ENCODE results near the gene WDFY4.

The WDFY4 gene

DNA sequence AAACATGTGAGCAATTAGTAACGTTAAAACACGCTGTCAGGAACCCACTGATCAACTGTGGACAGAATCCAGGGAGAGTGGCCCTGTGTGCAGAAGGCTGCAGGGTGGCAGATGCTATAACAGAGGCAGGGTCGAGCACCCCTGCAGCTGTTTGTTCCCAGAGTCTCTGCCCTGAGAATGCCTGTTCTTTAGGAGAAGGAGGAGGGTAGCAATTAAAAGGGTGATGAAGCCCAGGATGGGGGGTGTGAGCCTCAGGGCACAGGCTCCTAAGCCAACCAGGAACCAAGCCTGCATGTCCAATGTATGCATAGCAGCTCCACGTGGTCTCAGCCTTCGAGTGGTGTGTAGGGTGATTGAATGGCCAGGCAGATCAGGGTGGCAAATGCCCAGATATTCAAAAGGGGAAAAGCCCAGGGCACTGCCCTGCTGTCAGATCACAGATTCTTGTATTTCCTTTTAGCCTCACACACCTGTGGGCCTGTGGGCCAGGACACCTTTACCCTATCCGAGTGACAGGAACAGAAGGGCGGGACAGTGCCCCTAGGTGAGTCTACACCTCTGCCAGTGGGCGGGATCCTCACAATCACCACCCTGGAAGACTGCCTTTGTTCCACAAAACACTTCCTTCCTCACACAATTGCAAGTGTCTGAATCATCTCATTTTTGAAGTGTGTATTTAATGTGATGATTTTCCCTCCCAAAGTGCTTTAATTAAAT is 7.3 kb downstream of the WDFY4 start:
- DNase-seq: no peak

- no peak for DNase-seq
These were observed 8.1 kb downstream of the WDFY4 start for GRCh38 chr10:48692748-48693147.

DNA sequence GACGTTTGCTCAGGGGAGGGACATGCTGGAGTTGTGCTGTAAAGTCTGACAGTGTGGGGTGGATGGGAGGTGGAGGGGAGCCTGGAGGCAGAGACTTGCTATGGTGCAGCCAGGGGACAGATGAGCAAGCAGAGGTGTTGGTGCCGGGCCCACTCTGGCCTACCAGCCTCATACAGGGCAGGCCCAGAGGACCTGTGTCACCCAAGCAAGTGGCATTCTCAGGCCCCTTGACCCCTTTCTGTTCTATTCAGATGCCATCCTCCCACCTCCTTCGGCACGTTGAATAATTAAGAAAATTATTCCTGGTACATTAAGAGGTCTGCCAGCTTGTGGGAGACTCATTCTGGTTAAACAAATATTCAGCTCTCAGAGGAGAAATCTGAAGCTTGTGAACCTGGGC is 8.5 kb downstream of the WDFY4 start:
- no peak for DNase-seq

- no peak for DNase-seq
These were observed 9.8 kb downstream of the WDFY4 start for GRCh38 chr10:48694371-48695030.

DNA sequence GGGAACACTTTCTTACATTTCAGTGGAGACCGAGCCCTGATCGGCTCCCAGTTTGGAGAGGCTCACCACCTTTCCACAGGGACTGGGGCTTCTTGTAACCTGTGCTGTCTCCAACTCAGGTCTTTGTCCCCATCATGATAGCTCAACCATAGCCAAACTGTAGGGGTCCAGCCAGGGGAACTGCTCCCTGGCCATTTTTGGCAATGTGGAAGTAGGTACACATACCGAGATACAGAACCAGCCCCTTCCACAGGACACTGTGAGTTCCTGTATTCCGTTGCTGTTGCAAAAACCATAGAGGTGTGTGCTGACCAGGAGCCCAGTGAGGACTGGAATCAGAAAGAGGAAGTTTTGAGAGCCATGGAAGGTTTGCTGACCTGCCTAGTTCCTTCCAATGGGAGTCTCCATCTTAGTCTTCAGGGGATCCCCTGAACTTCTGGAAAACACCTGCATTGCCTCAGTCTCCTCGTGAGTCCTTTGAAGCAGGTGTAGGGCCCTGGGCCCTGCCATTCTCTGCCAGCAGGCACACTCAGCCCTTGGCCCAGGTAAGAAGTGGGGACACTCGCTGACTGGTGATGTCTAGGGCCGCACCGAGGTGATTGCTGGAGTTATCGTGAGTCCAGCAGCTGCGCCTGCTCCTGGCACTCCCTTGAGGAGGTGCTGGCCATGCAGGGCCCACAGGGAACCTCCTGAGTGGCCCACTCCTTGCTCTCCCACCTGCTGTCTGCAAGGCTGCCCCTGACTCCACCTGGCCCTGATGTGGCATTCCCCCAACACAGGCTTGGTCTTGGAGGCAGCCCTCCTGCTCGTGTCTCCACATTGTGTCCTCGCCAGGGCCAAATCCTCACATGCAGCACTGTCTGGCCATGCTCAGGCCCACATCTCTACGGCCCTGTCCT is 11.2 kb downstream of the WDFY4 start:
- DNase-seq: no peak

- DNase-seq: no peak
These were observed 11.8 kb downstream of the WDFY4 start for GRCh38 chr10:48696535-48696873.

DNA sequence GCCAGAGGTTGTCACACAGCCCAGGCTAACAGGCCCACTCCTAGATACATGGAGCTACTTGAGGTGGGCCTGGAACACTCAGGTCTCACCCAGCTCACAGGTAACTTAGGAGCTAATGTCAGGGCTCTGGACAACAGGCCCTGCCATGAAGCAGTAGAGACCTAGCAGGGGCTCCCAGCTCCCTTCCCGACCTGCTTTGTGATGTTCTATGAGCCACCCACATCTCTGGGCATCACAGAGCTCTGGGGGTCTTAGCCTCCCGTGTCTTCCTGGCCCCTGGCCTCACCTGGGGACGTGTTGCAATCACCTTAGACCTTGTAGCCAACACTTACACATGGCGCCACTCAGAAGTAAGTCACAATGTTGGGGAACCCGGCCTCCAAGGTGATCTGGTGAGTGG is 12.4 kb downstream of the WDFY4 start:
- DNase-seq: no peak

GRCh38 chr10:48697821-48698764 is 13.4 kb downstream of the WDFY4 start:
- DNase-seq: no peak

DNA sequence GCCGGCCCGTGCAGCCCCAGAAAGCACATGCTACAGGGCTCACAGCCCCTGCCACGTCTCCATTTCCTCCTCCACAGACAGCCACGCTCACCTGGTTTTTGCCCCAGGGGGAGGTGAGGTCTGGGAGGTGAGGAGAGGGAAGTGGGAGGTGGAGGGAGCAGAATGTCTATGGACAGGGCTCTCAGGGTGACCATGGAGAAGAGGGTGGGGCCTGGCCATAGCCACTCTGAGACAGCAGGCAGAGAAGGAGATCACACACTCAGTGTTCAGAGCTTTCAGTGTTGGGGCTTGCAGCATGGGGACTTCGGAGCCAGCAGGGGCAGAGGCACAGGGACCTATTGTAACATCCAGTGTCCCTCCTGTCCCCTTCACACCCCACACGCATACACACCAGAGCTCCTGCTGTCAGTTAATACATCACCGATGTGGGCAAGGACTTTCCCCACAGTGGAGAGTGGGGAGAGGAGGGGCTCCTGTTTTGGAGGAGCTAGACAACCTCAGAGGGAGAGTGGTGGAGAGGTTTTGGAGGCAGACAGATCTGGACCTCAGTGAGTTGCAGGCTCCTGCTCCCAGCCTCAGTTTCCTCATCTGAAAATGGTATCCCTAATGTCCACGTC is 14.4 kb downstream of the WDFY4 start:
- no peak for DNase-seq

DNA sequence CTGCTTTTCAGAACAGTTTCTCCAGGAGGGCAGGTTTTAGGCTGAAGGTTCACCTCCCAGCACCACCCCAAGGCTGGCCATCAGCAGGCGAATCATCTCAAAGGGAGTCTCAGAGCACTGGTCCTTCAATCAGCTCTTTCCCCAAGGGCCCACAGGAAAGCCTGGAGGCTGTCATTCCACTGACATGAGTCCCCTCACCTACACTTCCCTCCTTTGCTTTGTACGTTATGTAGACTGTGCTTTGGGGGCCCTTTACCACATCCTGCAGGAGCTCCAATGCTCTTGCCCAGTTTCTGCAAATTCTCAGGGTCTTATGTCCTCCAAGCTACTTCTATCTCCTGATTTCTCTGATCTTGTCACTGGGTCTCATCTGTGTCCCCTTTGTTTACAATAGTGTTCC is 15.4 kb downstream of the WDFY4 start:
- DNase-seq: no peak

DNA sequence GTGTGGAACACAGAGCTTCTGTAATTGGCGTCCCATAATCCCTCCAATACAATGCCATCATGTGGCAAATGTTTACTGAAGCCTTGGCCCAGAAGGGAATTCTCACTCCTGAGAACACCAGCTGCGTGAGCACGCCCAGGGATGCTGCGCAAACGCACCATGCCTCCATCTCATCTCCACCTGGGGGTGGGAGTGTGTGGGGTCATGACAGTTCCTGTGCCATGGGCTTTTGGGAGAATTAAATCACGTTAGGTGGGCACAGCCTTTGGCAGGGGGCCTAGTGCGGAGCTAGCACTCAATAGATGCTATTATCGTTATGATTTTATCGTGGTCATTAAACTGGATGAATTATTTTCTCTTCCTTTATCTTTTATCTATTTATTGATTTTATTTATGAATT is 15.8 kb downstream of the WDFY4 start:
- no peak for DNase-seq

DNA sequence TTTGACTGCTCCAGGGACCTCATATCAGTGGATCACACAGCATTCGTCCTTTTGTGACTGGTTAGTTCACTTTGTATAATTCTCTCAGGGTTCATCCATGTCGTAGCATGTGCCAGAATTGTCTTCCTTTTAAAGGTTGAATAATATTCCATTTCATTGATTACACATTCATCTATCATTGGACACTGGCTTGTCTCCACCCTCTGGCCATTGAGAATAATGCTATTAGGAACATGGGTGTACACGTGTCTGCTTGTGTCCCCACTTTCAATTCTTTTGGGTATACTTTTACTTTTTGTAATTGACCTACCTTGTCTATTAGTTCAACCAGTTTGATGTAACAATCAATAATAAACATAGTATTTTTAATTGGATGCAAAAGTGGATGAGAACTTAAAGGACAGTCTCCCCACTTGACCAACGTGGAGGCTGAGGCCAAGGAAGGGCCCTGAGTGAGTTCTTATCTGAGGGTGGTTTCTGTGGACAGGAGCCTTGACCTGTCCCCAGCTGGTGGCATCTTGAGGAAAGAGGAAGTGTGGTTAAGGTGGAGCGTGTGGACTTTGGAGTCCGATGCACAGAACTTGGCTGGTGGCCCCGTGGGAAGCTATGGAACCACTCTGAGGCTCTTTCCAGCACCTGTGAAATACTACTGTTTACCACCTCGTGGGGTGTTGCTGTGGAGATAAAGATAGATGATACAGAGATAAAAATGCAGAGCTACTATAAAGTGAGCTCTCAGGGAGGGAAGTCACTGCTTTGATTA is 16.6 kb downstream of the WDFY4 start:
- no peak for DNase-seq

- no peak for DNase-seq
These were observed 17.3 kb downstream of the WDFY4 start for GRCh38 chr10:48701941-48702340.

- no peak for DNase-seq
These were observed 19.0 kb downstream of the WDFY4 start for GRCh38 chr10:48703531-48704122.

GRCh38 chr10:48704156-48704555 is 19.5 kb downstream of the WDFY4 start:
- no peak for DNase-seq

DNA sequence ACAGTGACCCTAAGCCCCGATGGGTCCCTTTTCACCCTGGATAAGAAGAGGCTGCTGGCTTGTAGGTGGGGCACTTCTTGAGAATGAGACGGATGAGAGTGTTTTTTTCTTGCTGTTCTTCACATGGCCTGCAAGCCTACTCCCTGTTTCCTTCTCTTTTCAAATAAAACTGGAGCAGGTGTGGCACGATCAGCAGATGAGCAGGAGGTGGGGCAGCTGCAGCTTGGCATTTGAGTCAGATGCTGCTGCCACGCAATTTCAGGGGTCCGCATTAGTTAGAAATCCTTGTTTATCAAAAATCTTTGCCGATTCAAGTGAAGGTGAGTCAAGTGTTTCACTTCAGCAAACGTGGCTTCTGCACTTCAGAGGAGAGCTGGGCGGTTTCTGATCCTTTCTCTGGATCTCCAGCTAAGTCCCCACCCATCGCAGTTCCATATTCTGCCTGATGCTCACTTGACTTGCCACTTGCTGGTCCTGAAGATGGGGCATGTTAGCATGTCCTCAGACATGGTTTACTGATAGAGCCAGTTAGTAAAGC is 20.8 kb downstream of the WDFY4 start:
- no peak for DNase-seq

GRCh38 chr10:48707472-48707871 is 22.8 kb downstream of the WDFY4 start:
- DNase-seq: no peak

- DNase-seq: no peak
These were observed 23.5 kb downstream of the WDFY4 start for GRCh38 chr10:48708144-48708543.

DNA sequence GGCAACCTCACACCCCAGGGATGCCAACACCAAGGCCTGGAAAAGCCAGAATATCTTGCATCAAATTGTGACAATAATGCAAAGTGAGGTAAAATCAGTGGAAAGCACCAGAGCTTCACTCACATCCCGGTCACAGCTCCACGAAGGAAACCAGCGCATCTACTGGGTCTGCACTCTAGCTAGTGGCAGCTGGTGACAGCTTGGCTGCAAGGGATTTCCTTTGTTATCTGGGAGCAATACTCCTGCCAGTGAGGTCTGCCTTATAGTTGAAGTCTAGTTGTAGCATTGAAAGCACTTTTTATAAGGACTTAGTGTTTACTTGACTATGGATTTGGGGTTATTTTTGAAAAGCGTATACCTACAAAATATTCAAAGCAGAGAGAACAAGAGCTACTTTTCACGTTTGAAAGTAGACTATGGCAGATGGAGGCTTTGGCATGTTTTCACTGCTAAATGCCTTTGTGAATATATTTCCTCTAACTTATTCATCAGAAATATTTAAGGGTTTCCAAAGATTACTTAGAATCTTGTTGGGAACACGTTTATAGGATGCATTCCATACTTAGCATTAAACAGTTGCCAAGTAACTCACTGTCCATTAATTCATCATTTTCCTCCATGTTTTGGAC is 26.1 kb downstream of the WDFY4 start:
- no peak for DNase-seq

GRCh38 chr10:48711830-48712229 is 27.2 kb downstream of the WDFY4 start:
- no peak for DNase-seq
